HepG2 (cell line): ENCODE data around the gene VSX1. TPM values are rescaled to one million over a fixed set of nuclear protein-coding genes. Genes with fewer than 3 reads are reported as not detected.

ENCODE experiments used
- GTF3A ChIP-seq: sonication (generic); formaldehyde crosslinking; conservative IDR thresholded peaks from 2 replicates; pipeline ENCODE4 v1.4.0; 2020; ENCODE audit warnings: mild to moderate bottlenecking, missing genetic modification reagents
- IKZF4 ChIP-seq: sonication (generic); formaldehyde crosslinking; IDR thresholded peaks from 2 replicates; pipeline ENCODE4 v1.5.1; 2020; ENCODE audit warnings: borderline replicate concordance, mild to moderate bottlenecking, low read depth, missing genetic modification reagents; ENCODE audit errors: not compliant biosample characterization
- MAF1 ChIP-seq: sonication (generic); formaldehyde crosslinking; IDR thresholded peaks from 2 replicates; pipeline ENCODE4 v1.5.0; 2020; ENCODE audit warnings: missing genetic modification reagents, borderline replicate concordance
- PPARG ChIP-seq: conservative IDR thresholded peaks from 2 replicates; pipeline ENCODE4 v1.6.1; 2016; ENCODE audit warnings: missing biosample characterization, missing genetic modification reagents
- SAP130 ChIP-seq: IDR thresholded peaks from 2 replicates; pipeline ENCODE4 v1.6.1; 2016; ENCODE audit warnings: low read depth
- YEATS4 ChIP-seq: sonication (generic); formaldehyde crosslinking; IDR thresholded peaks from 2 replicates; pipeline ENCODE4 v1.4.0; 2020; ENCODE audit warnings: missing genetic modification reagents, borderline replicate concordance
- ZNF121 ChIP-seq: sonication (generic); formaldehyde crosslinking; IDR thresholded peaks from 2 replicates; pipeline ENCODE4 v1.5.0; 2020; ENCODE audit warnings: mild to moderate bottlenecking, missing genetic modification reagents
- ZNF264 ChIP-seq: sonication (generic); formaldehyde crosslinking; IDR thresholded peaks from 2 replicates; pipeline ENCODE4 v1.4.0; 2020; ENCODE audit warnings: missing genetic modification reagents
- ZNF3 ChIP-seq: IDR thresholded peaks from 2 replicates; pipeline ENCODE4 v1.7.0; 2017; ENCODE audit warnings: inconsistent platforms
- ZNF446 ChIP-seq: sonication (generic); formaldehyde crosslinking; IDR thresholded peaks from 2 replicates; pipeline ENCODE4 v1.5.0; 2020; ENCODE audit warnings: mild to moderate bottlenecking, missing genetic modification reagents
- ZNF451 ChIP-seq: sonication (generic); formaldehyde crosslinking; IDR thresholded peaks from 2 replicates; pipeline ENCODE4 v1.5.0; 2020; ENCODE audit warnings: mild to moderate bottlenecking, missing genetic modification reagents
- ZNF589 ChIP-seq: sonication (generic); formaldehyde crosslinking; conservative IDR thresholded peaks from 2 replicates; pipeline ENCODE4 v1.8.0; 2022; ENCODE audit warnings: mild to moderate bottlenecking, moderate library complexity, missing genetic modification reagents
- ZNF616 ChIP-seq: sonication (generic); formaldehyde crosslinking; IDR thresholded peaks from 2 replicates; pipeline ENCODE4 v1.5.0; 2020; ENCODE audit warnings: low read depth, mild to moderate bottlenecking, missing genetic modification reagents
- ZSCAN12 ChIP-seq: sonication (generic); formaldehyde crosslinking; IDR thresholded peaks from 2 replicates; pipeline ENCODE4 v1.9.0; 2021; ENCODE audit warnings: mild to moderate bottlenecking, missing genetic modification reagents
- polyA plus RNA-seq, 8 experiments: library from polyadenylated mRNA; depleted of rRNA in 3 of 8; stranded (reverse) in 7 of 8; unstranded in 1 of 8; fragments of >200 nt; fragmentation: Illumina TruSeq in 4 of 8; extraction: Trizol in 4 of 8; gene quantifications; 2 replicates each; pipeline versions ENCODE4 v1.2.1 to v1.2.3, GENCODE V29; 2011 to 2016; ENCODE audit warnings: low read depth in 4 of 8, missing spikeins in 1 of 8, mixed read lengths in 1 of 8; ENCODE audit not compliant: insufficient read depth in 1 of 8
- total RNA-seq, 5 experiments: library from RNA; depleted of rRNA; stranded (reverse); fragments of >200 nt; fragmentation: Illumina TruSeq; extraction: Trizol; gene quantifications; 2 replicates each; pipeline ENCODE4 v1.2.3, GENCODE V29; 2016; ENCODE audit warnings: low read depth in 1 of 5
- TF ChIP-seq, protein P1 (sequence below): sonication (generic); formaldehyde crosslinking; IDR thresholded peaks from 2 replicates; pipeline ENCODE4 v1.9.0; 2022; ENCODE audit warnings: low read depth, missing genetic modification reagents
- TF ChIP-seq, protein P2 (sequence below): IDR thresholded peaks from 2 replicates; pipeline ENCODE4 v1.4.0; 2020; ENCODE audit warnings: mild to moderate bottlenecking, missing genetic modification reagents
- TF ChIP-seq, protein P3 (sequence below): sonication (generic); formaldehyde crosslinking; IDR thresholded peaks from 2 replicates; pipeline ENCODE4 v1.4.0; 2020; ENCODE audit warnings: mild to moderate bottlenecking, missing genetic modification reagents
- TF ChIP-seq, protein P4 (sequence below): sonication (generic); formaldehyde crosslinking; IDR thresholded peaks from 2 replicates; pipeline ENCODE4 v1.5.1; 2020; ENCODE audit warnings: missing genetic modification reagents, mild to moderate bottlenecking, borderline replicate concordance
- TF ChIP-seq, protein P5 (sequence below): sonication (generic); formaldehyde crosslinking; conservative IDR thresholded peaks from 2 replicates; pipeline ENCODE4 v1.5.0; 2020; ENCODE audit warnings: missing genetic modification reagents

Gene VSX1
- total and polyA plus RNA-seq, 2 of the 13 experiments (the other 11 are each of a cell fraction or from before 2014, with no cell fraction given), result 0.04 TPM; not detected in 1

DNA sequence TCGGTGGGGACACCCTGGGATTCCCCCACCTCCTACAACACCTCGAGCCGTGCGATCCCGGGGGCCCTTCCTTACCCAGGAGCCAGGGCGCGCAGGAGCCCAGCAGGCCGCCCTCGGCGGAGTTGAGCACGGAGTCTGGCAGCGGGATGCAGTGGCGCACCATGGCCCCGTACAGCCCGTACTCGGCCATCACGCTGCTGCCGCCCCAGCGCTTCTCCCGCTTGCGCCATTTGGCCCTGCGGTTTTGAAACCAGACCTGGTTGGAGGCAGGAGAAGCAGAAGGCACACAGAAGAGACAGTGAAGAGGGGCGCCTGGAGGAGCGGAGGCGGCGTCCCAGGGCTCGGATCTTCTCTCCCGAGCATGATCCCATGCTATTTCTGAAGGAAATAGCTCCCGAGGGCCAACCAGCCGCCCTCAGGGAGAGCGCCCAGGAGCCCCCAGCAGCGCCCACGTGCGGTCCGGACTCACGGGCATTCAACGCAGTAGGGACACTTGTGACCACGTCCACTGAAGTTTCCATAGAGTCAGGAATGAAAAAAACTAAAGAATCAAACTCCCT lies 4.3 kb downstream of the VSX1 start (continued):
- TF ChIP-seq, protein P1, sequence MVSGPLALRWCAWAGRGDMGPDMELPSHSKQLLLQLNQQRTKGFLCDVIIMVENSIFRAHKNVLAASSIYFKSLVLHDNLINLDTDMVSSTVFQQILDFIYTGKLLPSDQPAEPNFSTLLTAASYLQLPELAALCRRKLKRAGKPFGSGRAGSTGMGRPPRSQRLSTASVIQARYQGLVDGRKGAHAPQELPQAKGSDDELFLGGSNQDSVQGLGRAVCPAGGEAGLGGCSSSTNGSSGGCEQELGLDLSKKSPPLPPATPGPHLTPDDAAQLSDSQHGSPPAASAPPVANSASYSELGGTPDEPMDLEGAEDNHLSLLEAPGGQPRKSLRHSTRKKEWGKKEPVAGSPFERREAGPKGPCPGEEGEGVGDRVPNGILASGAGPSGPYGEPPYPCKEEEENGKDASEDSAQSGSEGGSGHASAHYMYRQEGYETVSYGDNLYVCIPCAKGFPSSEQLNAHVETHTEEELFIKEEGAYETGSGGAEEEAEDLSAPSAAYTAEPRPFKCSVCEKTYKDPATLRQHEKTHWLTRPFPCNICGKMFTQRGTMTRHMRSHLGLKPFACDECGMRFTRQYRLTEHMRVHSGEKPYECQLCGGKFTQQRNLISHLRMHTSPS (CRISPR knock-in tag), result 0 out of 2 replicates have a peak, but pooled peaks have one; percentile 22
- TF ChIP-seq ZNF3 (CRISPR knock-in tag) (no peak), IKZF4 (no peak), ZSCAN12 (CRISPR knock-in tag) (no peak), YEATS4 (peak; percentile 44; the same call in 1 of the 2 replicates), GTF3A (CRISPR knock-in tag) (no peak), ZNF451 (peak; percentile 73; the same call in 1 of the 2 replicates), ZNF446 (CRISPR knock-in tag) (0 out of 2 replicates have a peak, but pooled peaks have one; percentile 67), ZNF121 (CRISPR knock-in tag) (no peak), ZNF264 (no peak), ZNF616 (CRISPR knock-in tag) (0 out of 2 replicates have a peak, but pooled peaks have one; percentile 36), SAP130 (CRISPR knock-in tag) (peak; percentile 15; the same call in 1 of the 2 replicates), ZNF589 (CRISPR knock-in tag) (no peak), MAF1 (CRISPR knock-in tag) (no peak), PPARG (CRISPR knock-in tag) (no peak)
- TF ChIP-seq, protein P2, sequence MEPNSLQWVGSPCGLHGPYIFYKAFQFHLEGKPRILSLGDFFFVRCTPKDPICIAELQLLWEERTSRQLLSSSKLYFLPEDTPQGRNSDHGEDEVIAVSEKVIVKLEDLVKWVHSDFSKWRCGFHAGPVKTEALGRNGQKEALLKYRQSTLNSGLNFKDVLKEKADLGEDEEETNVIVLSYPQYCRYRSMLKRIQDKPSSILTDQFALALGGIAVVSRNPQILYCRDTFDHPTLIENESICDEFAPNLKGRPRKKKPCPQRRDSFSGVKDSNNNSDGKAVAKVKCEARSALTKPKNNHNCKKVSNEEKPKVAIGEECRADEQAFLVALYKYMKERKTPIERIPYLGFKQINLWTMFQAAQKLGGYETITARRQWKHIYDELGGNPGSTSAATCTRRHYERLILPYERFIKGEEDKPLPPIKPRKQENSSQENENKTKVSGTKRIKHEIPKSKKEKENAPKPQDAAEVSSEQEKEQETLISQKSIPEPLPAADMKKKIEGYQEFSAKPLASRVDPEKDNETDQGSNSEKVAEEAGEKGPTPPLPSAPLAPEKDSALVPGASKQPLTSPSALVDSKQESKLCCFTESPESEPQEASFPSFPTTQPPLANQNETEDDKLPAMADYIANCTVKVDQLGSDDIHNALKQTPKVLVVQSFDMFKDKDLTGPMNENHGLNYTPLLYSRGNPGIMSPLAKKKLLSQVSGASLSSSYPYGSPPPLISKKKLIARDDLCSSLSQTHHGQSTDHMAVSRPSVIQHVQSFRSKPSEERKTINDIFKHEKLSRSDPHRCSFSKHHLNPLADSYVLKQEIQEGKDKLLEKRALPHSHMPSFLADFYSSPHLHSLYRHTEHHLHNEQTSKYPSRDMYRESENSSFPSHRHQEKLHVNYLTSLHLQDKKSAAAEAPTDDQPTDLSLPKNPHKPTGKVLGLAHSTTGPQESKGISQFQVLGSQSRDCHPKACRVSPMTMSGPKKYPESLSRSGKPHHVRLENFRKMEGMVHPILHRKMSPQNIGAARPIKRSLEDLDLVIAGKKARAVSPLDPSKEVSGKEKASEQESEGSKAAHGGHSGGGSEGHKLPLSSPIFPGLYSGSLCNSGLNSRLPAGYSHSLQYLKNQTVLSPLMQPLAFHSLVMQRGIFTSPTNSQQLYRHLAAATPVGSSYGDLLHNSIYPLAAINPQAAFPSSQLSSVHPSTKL, result 0 out of 2 replicates have a peak, but pooled peaks have one; percentile 21
- TF ChIP-seq, protein P3, sequence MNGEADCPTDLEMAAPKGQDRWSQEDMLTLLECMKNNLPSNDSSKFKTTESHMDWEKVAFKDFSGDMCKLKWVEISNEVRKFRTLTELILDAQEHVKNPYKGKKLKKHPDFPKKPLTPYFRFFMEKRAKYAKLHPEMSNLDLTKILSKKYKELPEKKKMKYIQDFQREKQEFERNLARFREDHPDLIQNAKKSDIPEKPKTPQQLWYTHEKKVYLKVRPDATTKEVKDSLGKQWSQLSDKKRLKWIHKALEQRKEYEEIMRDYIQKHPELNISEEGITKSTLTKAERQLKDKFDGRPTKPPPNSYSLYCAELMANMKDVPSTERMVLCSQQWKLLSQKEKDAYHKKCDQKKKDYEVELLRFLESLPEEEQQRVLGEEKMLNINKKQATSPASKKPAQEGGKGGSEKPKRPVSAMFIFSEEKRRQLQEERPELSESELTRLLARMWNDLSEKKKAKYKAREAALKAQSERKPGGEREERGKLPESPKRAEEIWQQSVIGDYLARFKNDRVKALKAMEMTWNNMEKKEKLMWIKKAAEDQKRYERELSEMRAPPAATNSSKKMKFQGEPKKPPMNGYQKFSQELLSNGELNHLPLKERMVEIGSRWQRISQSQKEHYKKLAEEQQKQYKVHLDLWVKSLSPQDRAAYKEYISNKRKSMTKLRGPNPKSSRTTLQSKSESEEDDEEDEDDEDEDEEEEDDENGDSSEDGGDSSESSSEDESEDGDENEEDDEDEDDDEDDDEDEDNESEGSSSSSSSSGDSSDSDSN (CRISPR knock-in tag), result peak; percentile 77
- TF ChIP-seq, protein P4, sequence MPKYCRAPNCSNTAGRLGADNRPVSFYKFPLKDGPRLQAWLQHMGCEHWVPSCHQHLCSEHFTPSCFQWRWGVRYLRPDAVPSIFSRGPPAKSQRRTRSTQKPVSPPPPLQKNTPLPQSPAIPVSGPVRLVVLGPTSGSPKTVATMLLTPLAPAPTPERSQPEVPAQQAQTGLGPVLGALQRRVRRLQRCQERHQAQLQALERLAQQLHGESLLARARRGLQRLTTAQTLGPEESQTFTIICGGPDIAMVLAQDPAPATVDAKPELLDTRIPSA, result no peak
- TF ChIP-seq, protein P5, sequence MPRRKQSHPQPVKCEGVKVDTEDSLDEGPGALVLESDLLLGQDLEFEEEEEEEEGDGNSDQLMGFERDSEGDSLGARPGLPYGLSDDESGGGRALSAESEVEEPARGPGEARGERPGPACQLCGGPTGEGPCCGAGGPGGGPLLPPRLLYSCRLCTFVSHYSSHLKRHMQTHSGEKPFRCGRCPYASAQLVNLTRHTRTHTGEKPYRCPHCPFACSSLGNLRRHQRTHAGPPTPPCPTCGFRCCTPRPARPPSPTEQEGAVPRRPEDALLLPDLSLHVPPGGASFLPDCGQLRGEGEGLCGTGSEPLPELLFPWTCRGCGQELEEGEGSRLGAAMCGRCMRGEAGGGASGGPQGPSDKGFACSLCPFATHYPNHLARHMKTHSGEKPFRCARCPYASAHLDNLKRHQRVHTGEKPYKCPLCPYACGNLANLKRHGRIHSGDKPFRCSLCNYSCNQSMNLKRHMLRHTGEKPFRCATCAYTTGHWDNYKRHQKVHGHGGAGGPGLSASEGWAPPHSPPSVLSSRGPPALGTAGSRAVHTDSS (CRISPR knock-in tag), result no peak
